Motor neuron (in vitro differentiated cells): ENCODE results near the gene UBTD2. TPM values are rescaled to one million over a fixed set of nuclear protein-coding genes. Genes with fewer than 3 reads are reported as not detected.

Experiments used
- ATAC-seq, 8 experiments: fragments of 200-7000 bp; cut with Tn5 transposase; replicated peaks in 6 of 8; 2 replicates each; pipeline ENCODE4 v1.8.0; 2021; ENCODE audit warnings: mild to moderate bottlenecking in 8 of 8, moderate library complexity in 8 of 8
- H3K27ac ChIP-seq, 2 donors: fragments of 250-450 bp; sonication (Bioruptor Pico); 2 replicates each; pipeline ENCODE4 v1.9.0; 2021; ENCODE audit warnings: antibody characterized with exemption in 2 of 2, mild to moderate bottlenecking in 2 of 2, moderate library complexity in 1 of 2
- H3K4me1 ChIP-seq, 2 donors: fragments of 250-450 bp; sonication (Bioruptor Pico); replicated peaks in 1 of 2; 2 replicates each; pipeline ENCODE4 v1.6.1; 2021; ENCODE audit warnings: antibody characterized with exemption in 2 of 2, mild to moderate bottlenecking in 2 of 2, moderate library complexity in 1 of 2
- H3K4me3 ChIP-seq, 5 donors: fragments of 250-450 bp; sonication (Bioruptor Pico); 2 replicates each; pipeline ENCODE4 v1.9.0; 2021; ENCODE audit warnings: antibody characterized with exemption in 5 of 5, mild to moderate bottlenecking in 5 of 5, moderate library complexity in 4 of 5
- WGBS, 10 experiments: fragments of 450-650 bp; shearing (Covaris generic); methylation state at CpG; one replicate each; pipeline ENCODE4 v1.0.0; 2022; 5-methylcytosine and 5-hydroxymethylcytosine counted together
- in situ Hi-C, 9 experiments: fragments of 400-800 bp; cut with MboI; loops; one replicate each; pipeline ENCODE4 v1.15.0; 2021; ENCODE audit warnings: low sequenced_read_pairs in 9 of 9, low pct_unique_long_range_greater_than_20kb in 2 of 9; ENCODE audit not compliant: unreplicated experiment in 9 of 9
- total RNA-seq, 8 experiments: library from RNA; unstranded; fragments of 300-600 nt; gene quantifications; 2 replicates each; pipeline versions ENCODE4 v1.2.3 to v1.2.4, GENCODE V29; 2022

The UBTD2 gene
- total RNA-seq, 8 experiments from 2014 or later: 11.3 to 58.2 (median 28.3) TPM

- no peak overlapping the region for H3K27ac ChIP-seq
Measured at GRCh38 chr5:172285226-172286143, 1.9 kb upstream of the UBTD2 start.

GRCh38 chr5:172284611-172284980 is 1.0 kb upstream of the UBTD2 start:
- Histone ChIP-seq H3K27ac (peak overlapping the region; percentile 1 to 96), H3K4me3 (peak overlapping the region; percentile 58 to 96 (median 92)), H3K4me1 (peaks cover 19 to 21% of the 10 kb centered on the region in 2 donors)
- no peak for ATAC-seq
- 0 to 56% (median 6%) methylated on average over 1 to 9 of the region's 11 CpGs; no CpG with 5 or more reads in 2 of the 10 experiments for WGBS, 10 experiments
- in situ Hi-C loops: loop anchor here in 3 of 9 experiments (25.0 kb wide), 1 partner anchor 172 kb away; no protein-coding TSS in a partner anchor

More at GRCh38 chr5:172285226-172286143, 1.9 kb upstream of the UBTD2 start:
- H3K4me3 ChIP-seq: no peak overlapping the region
- H3K4me1 ChIP-seq: peaks cover 19 to 21% of the 10 kb centered on the region in 2 donors
- in situ Hi-C loops: loop anchor here in 3 of 9 experiments (25.0 kb wide), 1 partner anchor 173 kb away; no protein-coding TSS in a partner anchor
- WGBS, 10 experiments: 2 to 100% (median 72%) methylated on average over 1 to 13 of the region's 15 CpGs
- ATAC-seq: no peak

DNA sequence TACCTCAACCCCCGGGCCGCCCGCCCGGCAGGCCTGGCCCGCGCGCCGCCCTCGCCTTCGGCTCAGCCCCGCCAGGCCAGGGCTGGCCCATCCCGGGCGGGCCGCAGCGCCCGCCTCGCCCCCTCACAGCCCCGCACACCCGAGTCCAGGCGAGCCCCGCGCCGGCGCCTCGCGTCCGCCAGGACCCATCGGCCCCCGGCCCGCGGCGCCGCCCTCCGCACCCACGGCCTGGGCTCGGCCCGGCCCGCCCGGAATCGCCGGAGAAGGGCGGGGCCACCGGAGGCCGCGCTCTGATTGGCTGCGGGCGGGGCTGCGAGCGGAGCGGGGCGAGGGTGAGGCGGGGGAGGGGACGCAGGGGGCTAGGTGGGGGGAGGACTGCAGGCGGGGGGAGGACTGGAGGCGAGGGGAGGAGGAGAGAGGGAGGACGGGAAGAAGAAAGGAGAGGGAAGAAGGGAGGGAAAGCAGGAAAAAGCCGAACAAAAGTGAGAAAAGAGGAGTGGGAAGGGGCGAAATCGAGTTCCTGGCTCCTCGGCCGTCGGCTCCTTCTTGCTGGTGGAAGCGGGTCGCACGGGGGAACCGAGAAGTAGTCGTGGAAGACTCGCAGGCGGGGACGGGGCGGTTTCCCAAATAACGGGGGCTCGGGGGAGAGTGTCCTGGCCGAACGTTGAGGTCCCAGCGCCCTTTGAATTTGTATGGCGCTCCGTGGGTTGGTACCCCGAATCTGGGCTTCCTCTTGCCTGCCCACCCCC is 472 bp upstream of the UBTD2 start:
- Histone ChIP-seq H3K4me3 (peak overlapping the region; percentile 58 to 96 (median 92)), H3K4me1 (peaks cover 19 to 21% of the 10 kb centered on the region in 2 donors), H3K27ac (peak overlapping the region; percentile 92 to 96)
- 0 to 3% methylated on average over 4 to 6 of the region's 79 CpGs; no CpG with 5 or more reads in 8 of the 10 experiments for WGBS, 10 experiments
- in situ Hi-C loops: loop anchor here in 3 of 9 experiments (25.0 kb wide), 1 partner anchor 172 kb away; no protein-coding TSS in a partner anchor
- ATAC-seq: peak; percentile 71 to 88 (median 84)

DNA sequence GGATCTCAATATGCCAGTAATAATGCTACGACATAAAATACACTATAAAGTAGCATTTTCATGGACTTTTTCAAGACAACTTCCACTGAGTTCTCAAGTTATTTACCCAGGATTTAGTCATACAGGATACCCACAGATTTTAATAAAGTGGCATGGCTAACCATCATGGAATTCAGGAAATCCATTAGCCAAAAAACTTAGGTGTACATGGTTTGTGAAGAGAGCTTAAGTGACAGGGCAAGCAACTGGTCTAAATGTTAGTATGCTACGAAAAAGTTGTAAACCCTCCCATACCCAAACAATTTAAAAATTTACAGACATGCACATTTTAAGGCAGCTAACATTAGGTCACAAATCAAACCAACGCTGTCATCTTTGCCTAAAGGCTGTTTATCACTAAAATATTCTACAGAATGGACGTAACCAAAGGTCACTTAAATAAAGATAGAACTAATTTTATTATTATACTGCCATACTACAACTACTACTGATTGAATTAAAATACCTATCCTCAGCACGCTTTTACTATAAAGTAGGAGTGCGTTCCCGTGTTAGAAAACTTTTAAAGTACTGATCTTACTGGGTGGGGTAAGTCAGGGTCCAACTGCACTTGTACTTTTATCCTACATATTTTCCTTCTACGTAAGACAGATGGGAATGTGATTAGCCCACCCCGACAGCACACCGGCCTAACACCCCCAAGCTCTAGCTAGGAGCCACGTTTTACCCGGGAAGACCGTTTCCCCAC is 1.1 kb downstream of the UBTD2 start:
- 0 to 60% (median 0%) methylated on average over 1 to 9 of the region's 13 CpGs for WGBS, 10 experiments

GRCh38 chr5:172281346-172281745 is 2.2 kb downstream of the UBTD2 start:
- peak overlapping the region; percentile 58 to 96 (median 92) for H3K4me3 ChIP-seq
- in situ Hi-C loops: loop anchor here in 3 of 9 experiments (25.0 kb wide), 1 partner anchor 169 kb away; no protein-coding TSS in a partner anchor
- WGBS, 10 experiments: 0 to 76% (median 49%) methylated on average over 1 to 5 of the region's 6 CpGs; no CpG with 5 or more reads in 1 of the 10 experiments

More for the DNA sequence above, 1.1 kb downstream of the UBTD2 start:
- Histone ChIP-seq H3K4me1 (peaks cover 19 to 21% of the 10 kb centered on the region in 2 donors), H3K4me3 (peak overlapping the region; percentile 58 to 96 (median 92)), H3K27ac (peak overlapping the region; percentile 92 to 96)
- ATAC-seq: no peak
- in situ Hi-C loops: loop anchor here in 3 of 9 experiments (25.0 kb wide), 1 partner anchor 170 kb away; no protein-coding TSS in a partner anchor

GRCh38 chr5:172280929-172281328 is 2.6 kb downstream of the UBTD2 start:
- Histone ChIP-seq H3K27ac (no peak overlapping the region), H3K4me1 (peaks cover 19 to 21% of the 10 kb centered on the region in 2 donors), H3K4me3 (peak overlapping the region; percentile 58 to 96 (median 92))
- no peak for ATAC-seq
- WGBS, 10 experiments: 21 to 100% (median 68%) methylated on average over 1 to 4 of the region's 4 CpGs; no CpG with 5 or more reads in 1 of the 10 experiments
- in situ Hi-C loops: loop anchor here in 3 of 9 experiments (25.0 kb wide), 1 partner anchor 169 kb away; no protein-coding TSS in a partner anchor

More at GRCh38 chr5:172281346-172281745, 2.2 kb downstream of the UBTD2 start:
- no peak overlapping the region for H3K27ac ChIP-seq
- H3K4me1 ChIP-seq: peaks cover 19 to 21% of the 10 kb centered on the region in 2 donors
- ATAC-seq: no peak

DNA sequence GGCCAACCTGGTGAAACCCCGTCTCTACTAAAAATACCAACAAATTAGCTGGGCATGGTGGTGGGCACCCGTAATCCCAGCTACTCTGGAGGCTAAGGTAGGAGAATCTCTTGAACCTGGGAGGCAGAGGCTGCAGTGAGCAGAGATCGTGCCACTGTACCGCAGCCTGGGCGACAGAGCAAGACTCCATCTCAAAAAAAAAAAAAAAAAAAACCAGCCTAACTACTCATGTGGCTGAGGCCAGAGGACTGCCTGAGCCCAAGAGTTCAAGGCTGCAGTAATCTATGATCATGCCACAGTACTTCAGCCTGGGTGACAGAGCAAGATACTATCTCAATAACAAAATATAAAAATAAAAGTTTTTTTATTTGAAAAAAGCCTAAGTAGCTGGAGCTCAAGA is 3.2 kb downstream of the UBTD2 start:
- no peak overlapping the region for H3K27ac ChIP-seq
- ATAC-seq: no peak
- H3K4me3 ChIP-seq: no peak overlapping the region
- WGBS, 10 experiments: 93 to 100% (median 100%) methylated on average over 1 to 3 of the region's 5 CpGs; no CpG with 5 or more reads in 5 of the 10 experiments
- in situ Hi-C loops: loop anchor here in 3 of 9 experiments (25.0 kb wide), 1 partner anchor 168 kb away; no protein-coding TSS in a partner anchor
- H3K4me1 ChIP-seq: peaks cover 16 to 19% of the 10 kb centered on the region in 2 donors

DNA sequence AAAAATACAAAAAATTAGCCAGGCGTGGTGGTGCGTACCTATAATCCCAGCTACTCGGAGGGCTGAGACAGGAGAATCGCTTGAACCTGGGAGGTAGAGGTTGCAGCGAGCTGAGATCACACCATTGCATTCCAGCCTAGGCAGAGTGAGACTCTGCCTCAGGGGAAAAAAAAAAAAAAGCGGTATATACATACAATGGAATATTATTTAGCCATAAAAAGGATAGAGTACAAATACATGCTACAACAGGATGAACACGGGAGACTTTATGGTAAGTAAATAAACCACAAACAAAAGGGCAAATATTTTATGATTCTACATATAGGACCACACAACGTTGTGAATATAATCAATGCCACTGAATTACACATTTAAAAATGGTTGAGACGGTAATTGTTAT is 5.2 kb downstream of the UBTD2 start:
- no peak for ATAC-seq
- 89 to 100% (median 99%) methylated on average over 2 to 9 of the region's 9 CpGs; no CpG with 5 or more reads in 1 of the 10 experiments for WGBS, 10 experiments
- in situ Hi-C loops: loop anchor here in 3 of 9 experiments (25.0 kb wide), 1 partner anchor 166 kb away; no protein-coding TSS in a partner anchor
- H3K27ac ChIP-seq: no peak overlapping the region
- H3K4me1 ChIP-seq: peaks cover 7 to 12% of the 10 kb centered on the region in 2 donors
- no peak overlapping the region for H3K4me3 ChIP-seq

DNA sequence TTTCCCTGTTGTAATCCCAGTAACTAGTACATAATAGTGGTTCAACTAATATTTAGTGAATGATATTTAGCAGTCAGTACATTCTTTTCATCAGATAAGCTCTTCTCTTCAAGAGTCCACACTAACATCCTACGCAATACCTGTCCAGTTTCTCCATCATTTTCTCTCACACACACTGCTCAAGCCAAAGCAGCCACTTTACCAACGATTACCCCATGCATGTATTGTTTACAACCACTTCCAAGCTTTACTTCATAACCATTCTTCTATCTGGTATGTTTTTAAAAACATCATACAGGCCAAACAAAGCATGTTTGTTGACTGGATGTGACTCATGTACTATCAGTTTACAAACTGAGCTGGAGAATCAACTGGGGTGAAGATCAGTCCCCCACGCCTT is 7.3 kb downstream of the UBTD2 start:
- WGBS, 10 experiments: 20 to 100% (median 92%) methylated on average over 1 to 3 of the region's 3 CpGs; no CpG with 5 or more reads in 1 of the 10 experiments
- no peak overlapping the region for H3K4me3 ChIP-seq
- no peak for ATAC-seq
- in situ Hi-C loops: loop anchor here in 3 of 9 experiments (25.0 kb wide), 1 partner anchor 164 kb away; no protein-coding TSS in a partner anchor
- no peak overlapping the region for H3K27ac ChIP-seq
- peaks cover 5 to 8% of the 10 kb centered on the region in 2 donors for H3K4me1 ChIP-seq

DNA sequence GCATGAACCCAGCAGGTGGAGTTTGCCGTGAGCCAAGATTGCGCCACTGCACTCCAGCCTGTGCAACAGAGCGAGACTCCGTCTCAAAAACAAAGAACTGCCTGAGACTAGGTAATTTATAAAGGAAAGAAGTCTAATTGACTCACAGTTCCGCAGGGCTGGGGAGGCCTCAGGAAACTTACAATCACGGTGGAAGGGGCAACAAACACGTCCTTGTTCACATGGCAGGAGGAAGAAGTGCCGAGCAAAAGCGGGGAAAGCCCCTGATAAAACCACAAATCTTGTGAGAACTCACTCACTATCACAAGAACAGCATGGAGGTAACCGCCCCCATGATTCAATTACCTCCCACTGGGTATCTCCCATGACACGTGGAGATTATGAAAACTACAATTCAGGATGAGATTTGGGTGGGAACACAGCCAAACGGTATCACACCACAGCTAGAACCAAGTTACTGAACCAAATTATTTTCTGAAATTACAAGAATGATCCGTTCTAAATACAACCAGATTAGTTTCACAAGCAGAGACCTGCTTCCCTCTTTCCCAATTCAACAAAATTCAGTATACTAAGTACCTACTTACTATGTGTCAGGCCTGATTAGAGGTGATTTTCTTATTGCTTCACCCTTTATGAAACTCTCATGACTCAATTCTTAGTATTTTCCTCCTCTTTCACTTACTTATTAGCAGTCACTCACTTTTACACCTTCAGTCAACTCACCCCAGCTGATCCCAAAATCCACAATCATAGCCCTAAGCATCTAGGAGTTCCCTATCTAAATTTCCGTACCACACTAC is 8.4 kb downstream of the UBTD2 start:
- H3K4me3 ChIP-seq: no peak overlapping the region
- no peak for ATAC-seq
- H3K4me1 ChIP-seq: no peaks in the 10 kb centered on the region
- in situ Hi-C loops: loop anchor here in 3 of 9 experiments (25.0 kb wide), 1 partner anchor 163 kb away; no protein-coding TSS in a partner anchor
- no peak overlapping the region for H3K27ac ChIP-seq
- 80 to 100% (median 90%) methylated on average over 1 to 14 of the region's 14 CpGs; no CpG with 5 or more reads in 1 of the 10 experiments for WGBS, 10 experiments

- H3K27ac ChIP-seq: no peak overlapping the region
Measured at GRCh38 chr5:172267943-172268342, 15.6 kb downstream of the UBTD2 start.

More at GRCh38 chr5:172267943-172268342, 15.6 kb downstream of the UBTD2 start:
- in situ Hi-C loops: no loop called here
- no peak for ATAC-seq
- H3K4me3 ChIP-seq: no peak overlapping the region
- 78 to 98% (median 91%) methylated on average over 1 to 4 of the region's 4 CpGs for WGBS, 10 experiments
- no peaks in the 10 kb centered on the region for H3K4me1 ChIP-seq
